K562 (cell line): ENCODE data around the gene TBXAS1. TPM values are rescaled to one million over a fixed set of nuclear protein-coding genes. Genes with fewer than 3 reads are reported as not detected.
A peak's percentile ranks its signal among the peaks of the same experiment; 100 is the strongest.

Source experiments
- ARID1B ChIP-seq: fragments of 450-650 bp; IDR thresholded peaks from 2 replicates; pipeline ENCODE4 v1.6.1; 2016; ENCODE audit warnings: antibody characterized with exemption, mild to moderate bottlenecking, inconsistent platforms
- CCNT2 ChIP-seq: IDR thresholded peaks from 2 replicates; pipeline ENCODE4 v1.6.1; 2011; ENCODE audit warnings: borderline replicate concordance, low read depth, mild to moderate bottlenecking, moderate library complexity, mixed read lengths, low read length; ENCODE audit not compliant: insufficient read length; ENCODE audit errors: extremely low read depth
- ELF1 ChIP-seq: fragments of 200-800 bp; sonication (Bioruptor generic); IDR thresholded peaks from 2 replicates; pipeline ENCODE4 v1.6.1; 2016; ENCODE audit warnings: missing genetic modification characterization, missing compliant biosample characterization
- EP300 ChIP-seq: IDR thresholded peaks from 2 replicates; pipeline ENCODE4 v1.6.1; 2012; ENCODE audit warnings: low read length, improper control_type of control experiment
- NFIC ChIP-seq: fragments of 450-650 bp; IDR thresholded peaks from 2 replicates; pipeline ENCODE4 v1.6.1; 2017; ENCODE audit warnings: mild to moderate bottlenecking, inconsistent platforms
- OTX1 ChIP-seq: fragments of 450-650 bp; formaldehyde crosslinking; IDR thresholded peaks from 2 replicates; pipeline ENCODE4 v1.4.0; 2022; ENCODE audit warnings: mild to moderate bottlenecking
- PML ChIP-seq: IDR thresholded peaks from 2 replicates; pipeline ENCODE4 v1.6.1; 2012; ENCODE audit warnings: low read length, inconsistent platforms
- RBM14 ChIP-seq: fragments of 200-400 bp; formaldehyde crosslinking; IDR thresholded peaks from 2 replicates; pipeline ENCODE4 v1.6.1; 2018; ENCODE audit warnings: low read depth, mild to moderate bottlenecking, low read length, moderate library complexity, borderline replicate concordance; ENCODE audit not compliant: insufficient read depth
- RUNX1 ChIP-seq: sonication (generic); IDR thresholded peaks from 2 replicates; pipeline ENCODE4 v1.6.1; 2016; ENCODE audit warnings: antibody characterized with exemption, low read depth
- SIN3A ChIP-seq, 2 experiments: fragments of 150-350 bp in 1 of 2; IDR thresholded peaks; 2 replicates each; pipeline ENCODE4 v1.6.1; 2011 to 2016; ENCODE audit warnings: borderline replicate concordance in 2 of 2, low read depth in 2 of 2, low read length in 2 of 2, mild to moderate bottlenecking in 2 of 2, moderate library complexity in 2 of 2; ENCODE audit not compliant: control insufficient read depth in 1 of 2
- SRSF1 ChIP-seq: fragments of 200-400 bp; formaldehyde crosslinking; IDR thresholded peaks from 2 replicates; pipeline ENCODE4 v1.6.1; 2017; ENCODE audit warnings: mild to moderate bottlenecking, low read depth, low read length, moderate library complexity
- STAG1 ChIP-seq: sonication (generic); formaldehyde crosslinking; IDR thresholded peaks from 2 replicates; pipeline ENCODE4 v1.5.0; 2020; ENCODE audit warnings: missing genetic modification reagents, borderline replicate concordance
- TAL1 ChIP-seq: fragments of 450-650 bp; IDR thresholded peaks from 2 replicates; pipeline ENCODE4 v1.6.1; 2016; ENCODE audit warnings: mild to moderate bottlenecking
- TBP ChIP-seq: optimal IDR thresholded peaks from 2 replicates; pipeline ENCODE3; 2011; ENCODE audit warnings: low read depth, low read length, improper control_type of control experiment
- TCFL5 ChIP-seq: fragments of 250-450 bp; sonication (Bioruptor Pico); conservative IDR thresholded peaks from 2 replicates; pipeline ENCODE4 v1.6.1; 2021; ENCODE audit warnings: mild to moderate bottlenecking, moderate library complexity, matching md5 sums
- polyA plus RNA-seq, 8 experiments: library from polyadenylated mRNA; depleted of rRNA in 4 of 8; stranded (reverse) in 5 of 8; unstranded in 3 of 8; fragments of >200 nt; fragmentation: Nextera tagmentation in 2 of 8; fragmentation: Illumina TruSeq in 1 of 8; extraction: Ambion mirVana in 2 of 8; extraction: Trizol in 1 of 8; gene quantifications; 2 replicates each; pipeline versions ENCODE4 v1.2.1 to v1.2.3, GENCODE V29; 2011 to 2014; ENCODE audit warnings: inconsistent platforms in 1 of 8, missing spikeins in 1 of 8
- total RNA-seq, 7 experiments: library from RNA; depleted of rRNA in 6 of 7; stranded (reverse); fragments of >200 nt in 6 of 7; fragmentation: Illumina TruSeq in 2 of 7; extraction: Trizol in 2 of 7; gene quantifications; 2 replicates each; pipeline versions ENCODE4 v1.2.1 to v1.2.3, GENCODE V29; 2011 to 2021; ENCODE audit warnings: low replicate concordance in 1 of 7
- TF ChIP-seq, protein P1 (sequence below), 3 experiments: IDR thresholded peaks in 2 of 3; conservative IDR thresholded peaks in 1 of 3; 2 replicates each; pipeline ENCODE4 v1.5.1; 2011 to 2012; ENCODE audit warnings: low read length in 3 of 3, mild to moderate bottlenecking in 3 of 3, control low read depth in 2 of 3, improper control_type of control experiment in 1 of 3, inconsistent platforms in 1 of 3, low read depth in 1 of 3, mixed read lengths in 1 of 3, moderate library complexity in 1 of 3; ENCODE audit not compliant: insufficient read depth in 2 of 3
- TF ChIP-seq, protein P2 (sequence below): fragments of 450-650 bp; conservative IDR thresholded peaks from 2 replicates; pipeline ENCODE4 v1.6.1; 2016; ENCODE audit warnings: missing genetic modification characterization, low read depth, mild to moderate bottlenecking, missing compliant biosample characterization, moderate library complexity
- TF ChIP-seq, protein P3 (sequence below): sonication (generic); formaldehyde crosslinking; IDR thresholded peaks from 2 replicates; pipeline ENCODE4 v1.8.0; 2022; ENCODE audit warnings: missing genetic modification reagents, mild to moderate bottlenecking, moderate library complexity, borderline replicate concordance

The TBXAS1 gene
- total and polyA plus RNA-seq, 9 of the 15 experiments (the other 6 are each of a cell fraction or from before 2014, with no cell fraction given) = 1.1 to 8.3 (median 1.9) TPM

- TF ChIP-seq SIN3A (IDR thresholded peaks at IDR 0.05; ENCODE audit: borderline replicate concordance in 2 of 2, control insufficient read depth in 1 of 2, low read depth in 2 of 2, low read length in 2 of 2) (no peak), PML (peak; percentile 46; the same call in 1 of the 2 replicates), TAL1 (peak; percentile 72), TCFL5 (no peak), OTX1 (CRISPR knock-in tag) (0 out of 2 replicates have a peak, but pooled peaks have one; percentile 32), TBP (no peak), RUNX1 (no peak), CCNT2 (peak; percentile 46), STAG1 (CRISPR knock-in tag) (no peak), EP300 (0 out of 2 replicates have a peak, but pooled peaks have one; percentile 13), SRSF1 (no peak), ELF1 (tag) (peak; percentile 77), NFIC (peak; percentile 51), ARID1B (peak; percentile 73), RBM14 (no peak)
- TF ChIP-seq, protein P1, sequence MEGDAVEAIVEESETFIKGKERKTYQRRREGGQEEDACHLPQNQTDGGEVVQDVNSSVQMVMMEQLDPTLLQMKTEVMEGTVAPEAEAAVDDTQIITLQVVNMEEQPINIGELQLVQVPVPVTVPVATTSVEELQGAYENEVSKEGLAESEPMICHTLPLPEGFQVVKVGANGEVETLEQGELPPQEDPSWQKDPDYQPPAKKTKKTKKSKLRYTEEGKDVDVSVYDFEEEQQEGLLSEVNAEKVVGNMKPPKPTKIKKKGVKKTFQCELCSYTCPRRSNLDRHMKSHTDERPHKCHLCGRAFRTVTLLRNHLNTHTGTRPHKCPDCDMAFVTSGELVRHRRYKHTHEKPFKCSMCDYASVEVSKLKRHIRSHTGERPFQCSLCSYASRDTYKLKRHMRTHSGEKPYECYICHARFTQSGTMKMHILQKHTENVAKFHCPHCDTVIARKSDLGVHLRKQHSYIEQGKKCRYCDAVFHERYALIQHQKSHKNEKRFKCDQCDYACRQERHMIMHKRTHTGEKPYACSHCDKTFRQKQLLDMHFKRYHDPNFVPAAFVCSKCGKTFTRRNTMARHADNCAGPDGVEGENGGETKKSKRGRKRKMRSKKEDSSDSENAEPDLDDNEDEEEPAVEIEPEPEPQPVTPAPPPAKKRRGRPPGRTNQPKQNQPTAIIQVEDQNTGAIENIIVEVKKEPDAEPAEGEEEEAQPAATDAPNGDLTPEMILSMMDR (IDR thresholded peaks at IDR 0.05 in 2 of 3, conservative IDR thresholded peaks at IDR 0.05 in 1 of 3; ENCODE audit: insufficient read depth in 2 of 3, low read depth in 1 of 3, low read length in 3 of 3) = no peak
- TF ChIP-seq, protein P2, sequence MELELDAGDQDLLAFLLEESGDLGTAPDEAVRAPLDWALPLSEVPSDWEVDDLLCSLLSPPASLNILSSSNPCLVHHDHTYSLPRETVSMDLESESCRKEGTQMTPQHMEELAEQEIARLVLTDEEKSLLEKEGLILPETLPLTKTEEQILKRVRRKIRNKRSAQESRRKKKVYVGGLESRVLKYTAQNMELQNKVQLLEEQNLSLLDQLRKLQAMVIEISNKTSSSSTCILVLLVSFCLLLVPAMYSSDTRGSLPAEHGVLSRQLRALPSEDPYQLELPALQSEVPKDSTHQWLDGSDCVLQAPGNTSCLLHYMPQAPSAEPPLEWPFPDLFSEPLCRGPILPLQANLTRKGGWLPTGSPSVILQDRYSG (tag) = no peak
- TF ChIP-seq, protein P3, sequence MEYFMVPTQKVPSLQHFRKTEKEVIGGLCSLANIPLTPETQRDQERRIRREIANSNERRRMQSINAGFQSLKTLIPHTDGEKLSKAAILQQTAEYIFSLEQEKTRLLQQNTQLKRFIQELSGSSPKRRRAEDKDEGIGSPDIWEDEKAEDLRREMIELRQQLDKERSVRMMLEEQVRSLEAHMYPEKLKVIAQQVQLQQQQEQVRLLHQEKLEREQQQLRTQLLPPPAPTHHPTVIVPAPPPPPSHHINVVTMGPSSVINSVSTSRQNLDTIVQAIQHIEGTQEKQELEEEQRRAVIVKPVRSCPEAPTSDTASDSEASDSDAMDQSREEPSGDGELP (CRISPR knock-in tag) = no peak
Observed at GRCh38 chr7:139817249-139817648, 11.8 kb upstream of the TBXAS1 start (continued).
